Measurements from ENCODE around the gene TMEM17.

The TMEM17 gene

DNA sequence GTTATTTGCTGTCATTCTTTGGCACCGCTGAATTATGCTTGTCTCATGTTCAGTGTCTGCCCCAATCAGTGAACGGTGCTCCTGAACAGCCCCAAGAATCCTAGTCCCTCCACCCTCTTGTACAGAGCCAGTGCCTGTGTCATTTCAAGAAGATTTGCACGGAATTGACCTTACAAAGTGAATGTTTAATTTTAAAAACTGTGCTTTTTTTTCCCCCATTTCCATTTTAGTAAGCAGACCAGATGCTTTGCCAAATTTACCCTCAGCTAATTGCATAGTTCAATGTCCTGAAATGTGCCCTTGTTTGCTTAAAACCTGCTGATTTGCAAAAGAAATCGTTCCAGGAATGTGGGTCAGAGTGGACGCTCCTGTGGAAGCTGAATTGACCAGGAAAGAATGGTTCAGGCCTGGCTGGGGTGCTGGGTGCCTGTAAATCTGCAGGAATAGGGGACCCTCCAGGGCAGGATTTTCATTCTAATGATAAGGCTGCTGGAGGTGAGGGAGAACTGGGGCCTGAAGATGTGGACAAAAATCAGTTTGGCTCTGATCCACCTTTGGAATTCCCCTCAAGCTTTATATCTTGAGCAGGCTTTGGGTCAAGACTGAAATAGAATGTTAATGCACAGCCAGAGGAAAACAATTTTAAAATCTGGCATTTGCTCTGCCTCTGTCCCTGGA is 20.1 kb downstream of the TMEM17 start:
- TF ChIP-seq, protein P1, sequence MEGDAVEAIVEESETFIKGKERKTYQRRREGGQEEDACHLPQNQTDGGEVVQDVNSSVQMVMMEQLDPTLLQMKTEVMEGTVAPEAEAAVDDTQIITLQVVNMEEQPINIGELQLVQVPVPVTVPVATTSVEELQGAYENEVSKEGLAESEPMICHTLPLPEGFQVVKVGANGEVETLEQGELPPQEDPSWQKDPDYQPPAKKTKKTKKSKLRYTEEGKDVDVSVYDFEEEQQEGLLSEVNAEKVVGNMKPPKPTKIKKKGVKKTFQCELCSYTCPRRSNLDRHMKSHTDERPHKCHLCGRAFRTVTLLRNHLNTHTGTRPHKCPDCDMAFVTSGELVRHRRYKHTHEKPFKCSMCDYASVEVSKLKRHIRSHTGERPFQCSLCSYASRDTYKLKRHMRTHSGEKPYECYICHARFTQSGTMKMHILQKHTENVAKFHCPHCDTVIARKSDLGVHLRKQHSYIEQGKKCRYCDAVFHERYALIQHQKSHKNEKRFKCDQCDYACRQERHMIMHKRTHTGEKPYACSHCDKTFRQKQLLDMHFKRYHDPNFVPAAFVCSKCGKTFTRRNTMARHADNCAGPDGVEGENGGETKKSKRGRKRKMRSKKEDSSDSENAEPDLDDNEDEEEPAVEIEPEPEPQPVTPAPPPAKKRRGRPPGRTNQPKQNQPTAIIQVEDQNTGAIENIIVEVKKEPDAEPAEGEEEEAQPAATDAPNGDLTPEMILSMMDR (IDR thresholded peaks at IDR 0.05; ENCODE audit: low read depth, low read length, missing control alignments), result no peak
- no peak for DNase-seq (ENCODE audit: low read depth)
- no peak overlapping the region for H3K4me3 ChIP-seq (ENCODE audit: low read depth, low read length)

DNA sequence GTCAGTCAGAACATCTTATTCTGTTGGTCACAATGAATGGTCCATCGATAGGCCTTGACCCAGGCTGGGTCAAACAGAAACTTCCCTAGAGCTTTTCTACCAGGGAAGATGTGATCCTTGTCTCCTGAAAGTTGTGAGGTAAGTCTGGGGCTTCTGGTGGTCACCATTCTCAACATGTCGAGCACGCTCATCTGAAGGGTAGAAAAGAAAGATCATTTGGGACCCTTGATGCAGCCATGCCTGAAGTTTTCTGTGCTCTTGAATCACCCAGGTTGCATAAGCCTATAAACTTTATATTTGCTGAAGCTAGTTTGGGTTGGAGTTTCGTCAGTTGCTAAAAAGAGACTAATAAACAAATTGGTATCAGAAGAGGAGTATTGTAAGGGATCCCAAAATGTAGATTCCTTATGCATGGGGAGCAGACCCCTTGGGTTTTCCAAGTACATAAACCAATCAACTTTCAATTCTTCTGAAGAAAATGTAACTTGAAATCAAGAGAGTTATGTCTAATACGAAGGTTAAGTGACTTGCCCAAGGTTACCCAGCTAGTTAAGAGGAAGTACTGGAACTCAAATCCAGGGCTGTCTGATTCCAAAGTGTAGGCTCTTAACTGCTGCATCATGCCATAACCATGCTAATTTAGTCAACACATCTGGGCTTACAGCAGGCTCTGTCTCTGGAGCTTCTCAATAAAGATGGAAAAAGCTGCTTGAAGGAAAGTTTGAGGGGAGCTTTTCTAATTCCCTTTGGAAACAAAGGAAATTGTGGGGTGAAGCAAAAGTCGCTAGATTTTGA is 23.2 kb downstream of the TMEM17 start:
- TF ChIP-seq, protein P1 (IDR thresholded peaks at IDR 0.05; ENCODE audit: low read depth, low read length, missing control alignments), result no peak
- no peak for DNase-seq (ENCODE audit: low read depth)
- H3K4me3 ChIP-seq (ENCODE audit: low read depth, low read length), result no peak overlapping the region

DNA sequence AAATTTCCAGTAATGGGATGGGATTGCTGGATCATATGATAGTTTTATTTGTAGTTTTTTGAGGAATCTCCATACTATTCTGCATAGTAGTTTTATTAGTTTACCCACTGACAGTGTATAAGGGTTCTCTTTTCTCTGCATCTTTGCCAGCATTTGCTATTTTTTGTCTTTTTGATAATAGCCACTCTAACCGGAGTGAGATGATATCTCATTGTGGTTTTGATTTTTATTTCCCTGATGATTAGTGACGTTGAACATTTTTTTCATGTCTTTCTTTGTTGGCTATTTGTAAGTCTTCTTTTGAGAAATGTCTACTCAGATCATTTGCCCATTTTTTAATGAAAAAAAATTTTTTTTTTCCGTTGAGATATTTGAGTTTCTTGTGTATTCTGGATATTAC is 26.1 kb downstream of the TMEM17 start:
- no peak overlapping the region for H3K4me3 ChIP-seq (ENCODE audit: low read depth, low read length)
- TF ChIP-seq, protein P1 (IDR thresholded peaks at IDR 0.05; ENCODE audit: low read depth, low read length, missing control alignments), result no peak
- DNase-seq (ENCODE audit: low read depth), result no peak

DNA sequence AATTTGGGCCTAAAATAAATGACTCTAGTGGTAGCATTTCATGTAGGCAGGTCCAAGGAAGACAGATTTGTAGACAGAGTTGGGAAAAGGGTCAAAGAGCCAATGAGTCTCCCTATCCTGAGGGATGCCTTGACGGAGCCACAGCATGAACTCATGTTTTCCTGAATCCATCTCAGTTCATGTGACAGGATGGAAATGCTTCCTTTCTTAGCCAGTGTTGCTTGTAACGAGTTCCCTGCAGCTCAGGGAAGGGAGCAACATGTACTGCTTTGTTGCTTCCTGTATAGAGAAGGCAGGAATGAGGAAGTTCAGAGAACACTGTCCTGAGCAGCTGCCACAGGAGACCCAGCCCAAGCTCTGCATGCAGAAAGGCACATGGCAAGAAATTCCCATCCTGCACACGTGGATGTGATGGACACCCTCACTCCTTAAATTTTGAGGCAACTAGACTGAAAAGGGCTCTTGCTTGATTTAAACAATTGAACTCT is 27.9 kb downstream of the TMEM17 start:
- TF ChIP-seq, protein P1 (IDR thresholded peaks at IDR 0.05; ENCODE audit: low read depth, low read length, missing control alignments), result no peak
- DNase-seq (ENCODE audit: low read depth), result no peak
- no peak overlapping the region for H3K4me3 ChIP-seq (ENCODE audit: low read depth, low read length)

DNA sequence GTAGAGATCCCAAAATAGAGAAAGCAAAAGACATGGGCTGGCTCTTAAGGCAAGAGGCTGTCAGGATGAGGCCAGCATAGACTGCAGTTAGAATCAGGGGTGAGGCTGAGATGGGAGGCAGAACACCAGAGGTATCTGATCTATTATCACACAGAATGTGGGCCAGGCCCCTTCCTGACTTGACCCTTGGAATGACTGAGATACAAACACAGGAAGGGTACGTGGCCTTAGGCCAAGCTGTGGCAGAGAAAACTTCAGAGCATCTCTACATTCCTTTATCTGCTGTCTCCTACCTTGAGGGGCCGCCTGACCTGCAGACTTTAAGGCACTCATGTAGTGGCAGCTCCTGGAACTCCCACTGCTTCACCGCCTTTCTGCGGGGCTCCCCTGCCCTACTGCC is 28.4 kb downstream of the TMEM17 start:
- TF ChIP-seq, protein P1 (IDR thresholded peaks at IDR 0.05; ENCODE audit: low read depth, low read length, missing control alignments), result no peak
- DNase-seq (ENCODE audit: low read depth), result no peak
- H3K4me3 ChIP-seq (ENCODE audit: low read depth, low read length), result no peak overlapping the region

DNA sequence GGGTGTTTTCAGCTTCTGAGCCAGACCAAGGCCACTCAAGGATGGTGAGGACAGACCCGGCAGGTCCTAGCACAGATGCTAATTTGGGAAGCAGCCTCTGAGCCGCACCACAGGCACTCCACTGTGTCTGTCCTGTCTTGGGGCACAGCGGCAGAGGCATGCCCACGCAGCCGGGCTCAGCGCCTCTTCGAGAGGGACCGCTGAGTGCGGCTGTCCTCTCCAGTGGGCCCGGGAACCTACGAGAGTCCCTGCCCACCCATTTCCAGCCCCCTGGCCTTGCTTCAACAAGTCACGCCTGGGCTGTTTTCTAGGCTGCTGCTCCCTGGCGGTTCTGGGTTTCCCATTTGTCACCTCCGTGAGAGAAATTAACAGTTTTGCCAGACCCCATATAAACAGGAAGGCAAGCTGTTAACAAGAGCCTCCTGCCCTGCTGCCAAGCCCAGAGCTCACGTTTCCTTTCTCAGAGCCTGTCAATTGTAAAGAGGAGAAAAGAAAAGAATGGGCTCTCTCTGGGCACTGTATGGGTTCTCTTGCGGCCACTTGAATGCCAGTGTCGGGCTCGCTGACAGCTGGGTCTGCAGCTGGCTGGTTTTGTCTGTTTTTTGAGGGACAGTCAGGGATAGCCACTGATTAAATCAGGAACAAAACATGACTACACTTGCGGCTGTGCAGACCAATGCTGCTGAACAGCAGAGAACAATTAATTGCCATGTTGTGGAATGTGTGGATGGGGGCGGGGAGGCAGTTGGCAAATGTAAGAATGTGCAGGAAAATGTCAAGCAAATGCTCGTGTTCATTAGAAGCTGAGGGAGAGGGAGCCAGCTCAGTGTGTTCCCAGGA is 30.6 kb downstream of the TMEM17 start:
- no peak for DNase-seq (ENCODE audit: low read depth)
- no peak overlapping the region for H3K4me3 ChIP-seq (ENCODE audit: low read depth, low read length)
- TF ChIP-seq, protein P1 (IDR thresholded peaks at IDR 0.05; ENCODE audit: low read depth, low read length, missing control alignments), result no peak
